Neural progenitor cell (in vitro differentiated cells): ENCODE measurements around the gene SLAMF6.

Experiments
- CTCF ChIP-seq: fragments of 200-600 bp; sonication (generic); IDR thresholded peaks from 2 replicates; pipeline ENCODE4 v1.5.1; 2017; ENCODE audit warnings: antibody characterized with exemption, mild to moderate bottlenecking
- EZH2 ChIP-seq: fragments of 200-600 bp; sonication (generic); IDR thresholded peaks from 2 replicates; pipeline ENCODE4 v1.6.1; 2017; ENCODE audit warnings: antibody characterized with exemption, mild to moderate bottlenecking, moderate library complexity
- EZH2phosphoT487 ChIP-seq: fragments of 200-600 bp; sonication (generic); IDR thresholded peaks from 2 replicates; pipeline ENCODE4 v1.6.1; 2017; ENCODE audit warnings: antibody characterized with exemption

- no peak for TF ChIP-seq CTCF
- TF ChIP-seq EZH2 = no peak
- no peak for TF ChIP-seq EZH2phosphoT487
Measured at GRCh38 chr1:160449494-160449893, 73.6 kb downstream of the SLAMF6 start.
